Measurements from ENCODE around the gene NTHL1. TPM values are rescaled to one million over a fixed set of nuclear protein-coding genes. Genes with fewer than 3 reads are reported as not detected.
A peak's percentile ranks its signal among the peaks of the same experiment; 100 is the strongest.

The NTHL1 gene
- total and polyA plus RNA-seq, 2 of the 13 experiments (the other 11 are each of a cell fraction or from before 2014, with no cell fraction given) = 47.5 to 64.9 TPM

DNA sequence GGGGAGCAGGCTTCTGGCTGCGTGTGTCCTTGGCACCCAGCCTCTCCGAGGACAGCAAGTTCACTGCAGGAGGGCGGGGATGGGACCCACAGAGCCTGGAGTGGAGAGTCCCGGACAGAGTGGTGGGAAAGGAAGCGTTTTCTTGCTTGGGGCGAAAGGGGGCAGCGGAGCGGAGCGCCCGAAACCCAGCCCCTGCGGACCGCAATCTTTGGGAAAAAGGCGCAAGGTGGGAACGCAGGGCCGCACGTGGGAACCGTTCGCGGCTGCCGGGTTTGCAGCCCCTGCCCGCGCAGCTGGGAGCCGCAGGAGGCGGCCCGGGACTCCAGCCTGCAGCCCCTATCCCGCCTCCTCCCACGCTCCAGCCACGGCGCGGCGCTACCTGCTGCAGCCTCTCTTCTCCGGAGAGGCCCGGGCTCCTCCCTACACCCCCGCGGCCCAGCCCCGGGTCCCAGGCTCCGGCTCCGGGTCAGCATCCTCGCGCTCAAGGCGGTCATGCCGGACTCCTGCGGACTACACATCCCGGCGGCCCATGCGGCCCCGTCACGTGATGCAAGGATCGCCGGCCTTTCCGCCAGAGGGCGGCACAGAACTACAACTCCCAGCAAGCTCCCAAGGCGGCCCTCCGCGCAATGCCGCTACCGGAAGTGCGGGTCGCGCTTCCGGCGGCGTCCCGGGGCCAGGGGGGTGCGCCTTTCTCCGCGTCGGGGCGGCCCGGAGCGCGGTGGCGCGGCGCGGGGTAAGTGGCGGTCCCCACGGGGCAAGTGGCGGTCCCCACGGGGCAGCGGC lies at the start of gene NTHL1, which contains the start of gene TSC2 (continued):
- TF ChIP-seq THAP7 (CRISPR knock-in tag; IDR thresholded peaks at IDR 0.05) = no peak
- TF ChIP-seq ZNF496 (CRISPR knock-in tag; IDR thresholded peaks at IDR 0.05; ENCODE audit: insufficient replicate concordance) = no peak
- peak; percentile 44; the same call in 1 of the 2 replicates for TF ChIP-seq ZNF264 (CRISPR knock-in tag; IDR thresholded peaks at IDR 0.05)
- 0 out of 2 replicates have a peak, but pooled peaks have one; percentile 24 for TF ChIP-seq TP53 (CRISPR knock-in tag; conservative IDR thresholded peaks at IDR 0.05)
- peak; percentile 27 for TF ChIP-seq TBL1XR1 (IDR thresholded peaks at IDR 0.05; ENCODE audit: borderline replicate concordance, low read length, partially characterized antibody)
- no peak for TF ChIP-seq ZNF660 (CRISPR knock-in tag; IDR thresholded peaks at IDR 0.05; ENCODE audit: borderline replicate concordance, low read depth)
- TF ChIP-seq MLLT10 (CRISPR knock-in tag; IDR thresholded peaks at IDR 0.05) = no peak
- TF ChIP-seq ZSCAN25 (CRISPR knock-in tag; IDR thresholded peaks at IDR 0.05) = peak; percentile 19; the same call in 1 of the 2 replicates
- TF ChIP-seq PRMT3 (CRISPR knock-in tag; IDR thresholded peaks at IDR 0.05; ENCODE audit: borderline replicate concordance, low read depth) = no peak
- no peak for TF ChIP-seq SNRNP70 (IDR thresholded peaks at IDR 0.05; ENCODE audit: low read depth, low read length)
- no peak for TF ChIP-seq ZSCAN12 (CRISPR knock-in tag; IDR thresholded peaks at IDR 0.05)
- no peak for TF ChIP-seq SSRP1 (CRISPR knock-in tag; IDR thresholded peaks at IDR 0.05)
- TF ChIP-seq CBX5 (CRISPR knock-in tag; IDR thresholded peaks at IDR 0.05; ENCODE audit: borderline replicate concordance) = no peak
- TF ChIP-seq TBX2 (CRISPR knock-in tag; IDR thresholded peaks at IDR 0.05; ENCODE audit: borderline replicate concordance) = peak; percentile 51; the same call in 1 of the 2 replicates
- TF ChIP-seq GATAD1 (CRISPR knock-in tag; IDR thresholded peaks at IDR 0.05) = peak; percentile 90
- peak; percentile 55 for TF ChIP-seq NFYC (CRISPR knock-in tag; IDR thresholded peaks at IDR 0.05)
- TF ChIP-seq, protein P1, sequence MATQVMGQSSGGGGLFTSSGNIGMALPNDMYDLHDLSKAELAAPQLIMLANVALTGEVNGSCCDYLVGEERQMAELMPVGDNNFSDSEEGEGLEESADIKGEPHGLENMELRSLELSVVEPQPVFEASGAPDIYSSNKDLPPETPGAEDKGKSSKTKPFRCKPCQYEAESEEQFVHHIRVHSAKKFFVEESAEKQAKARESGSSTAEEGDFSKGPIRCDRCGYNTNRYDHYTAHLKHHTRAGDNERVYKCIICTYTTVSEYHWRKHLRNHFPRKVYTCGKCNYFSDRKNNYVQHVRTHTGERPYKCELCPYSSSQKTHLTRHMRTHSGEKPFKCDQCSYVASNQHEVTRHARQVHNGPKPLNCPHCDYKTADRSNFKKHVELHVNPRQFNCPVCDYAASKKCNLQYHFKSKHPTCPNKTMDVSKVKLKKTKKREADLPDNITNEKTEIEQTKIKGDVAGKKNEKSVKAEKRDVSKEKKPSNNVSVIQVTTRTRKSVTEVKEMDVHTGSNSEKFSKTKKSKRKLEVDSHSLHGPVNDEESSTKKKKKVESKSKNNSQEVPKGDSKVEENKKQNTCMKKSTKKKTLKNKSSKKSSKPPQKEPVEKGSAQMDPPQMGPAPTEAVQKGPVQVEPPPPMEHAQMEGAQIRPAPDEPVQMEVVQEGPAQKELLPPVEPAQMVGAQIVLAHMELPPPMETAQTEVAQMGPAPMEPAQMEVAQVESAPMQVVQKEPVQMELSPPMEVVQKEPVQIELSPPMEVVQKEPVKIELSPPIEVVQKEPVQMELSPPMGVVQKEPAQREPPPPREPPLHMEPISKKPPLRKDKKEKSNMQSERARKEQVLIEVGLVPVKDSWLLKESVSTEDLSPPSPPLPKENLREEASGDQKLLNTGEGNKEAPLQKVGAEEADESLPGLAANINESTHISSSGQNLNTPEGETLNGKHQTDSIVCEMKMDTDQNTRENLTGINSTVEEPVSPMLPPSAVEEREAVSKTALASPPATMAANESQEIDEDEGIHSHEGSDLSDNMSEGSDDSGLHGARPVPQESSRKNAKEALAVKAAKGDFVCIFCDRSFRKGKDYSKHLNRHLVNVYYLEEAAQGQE (IDR thresholded peaks at IDR 0.05; ENCODE audit: borderline replicate concordance in 1 of 2, low read depth in 1 of 2, low read length in 2 of 2) = no peak
- TF ChIP-seq RBAK (CRISPR knock-in tag; IDR thresholded peaks at IDR 0.05) = no peak
- 0 out of 2 replicates have a peak, but pooled peaks have one; percentile 52 for TF ChIP-seq ZNF274 (CRISPR knock-in tag; IDR thresholded peaks at IDR 0.05)
- TF ChIP-seq, protein P2, sequence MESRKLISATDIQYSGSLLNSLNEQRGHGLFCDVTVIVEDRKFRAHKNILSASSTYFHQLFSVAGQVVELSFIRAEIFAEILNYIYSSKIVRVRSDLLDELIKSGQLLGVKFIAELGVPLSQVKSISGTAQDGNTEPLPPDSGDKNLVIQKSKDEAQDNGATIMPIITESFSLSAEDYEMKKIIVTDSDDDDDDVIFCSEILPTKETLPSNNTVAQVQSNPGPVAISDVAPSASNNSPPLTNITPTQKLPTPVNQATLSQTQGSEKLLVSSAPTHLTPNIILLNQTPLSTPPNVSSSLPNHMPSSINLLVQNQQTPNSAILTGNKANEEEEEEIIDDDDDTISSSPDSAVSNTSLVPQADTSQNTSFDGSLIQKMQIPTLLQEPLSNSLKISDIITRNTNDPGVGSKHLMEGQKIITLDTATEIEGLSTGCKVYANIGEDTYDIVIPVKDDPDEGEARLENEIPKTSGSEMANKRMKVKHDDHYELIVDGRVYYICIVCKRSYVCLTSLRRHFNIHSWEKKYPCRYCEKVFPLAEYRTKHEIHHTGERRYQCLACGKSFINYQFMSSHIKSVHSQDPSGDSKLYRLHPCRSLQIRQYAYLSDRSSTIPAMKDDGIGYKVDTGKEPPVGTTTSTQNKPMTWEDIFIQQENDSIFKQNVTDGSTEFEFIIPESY (CRISPR knock-in tag; IDR thresholded peaks at IDR 0.05) = 0 out of 2 replicates have a peak, but pooled peaks have one; percentile 4
- TF ChIP-seq, protein P3, sequence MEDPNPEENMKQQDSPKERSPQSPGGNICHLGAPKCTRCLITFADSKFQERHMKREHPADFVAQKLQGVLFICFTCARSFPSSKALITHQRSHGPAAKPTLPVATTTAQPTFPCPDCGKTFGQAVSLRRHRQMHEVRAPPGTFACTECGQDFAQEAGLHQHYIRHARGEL (CRISPR knock-in tag; IDR thresholded peaks at IDR 0.05) = no peak
- TF ChIP-seq ELF1 (CRISPR knock-in tag; IDR thresholded peaks at IDR 0.05) = peak; percentile 93
